Frontal cortex (tissue), 4 donors: ENCODE measurements around the gene NUDT14. TPM values are rescaled to one million over a fixed set of nuclear protein-coding genes. Genes with fewer than 3 reads are reported as not detected.

Source experiments
- DNase-seq, 2 donors: peaks; one replicate each; pipeline ENCODE4 v3.0.0; 2012; ENCODE audit warnings: low spot score in 2 of 2
- FAIRE-seq: peaks from 2 replicates; lab custom pipeline; 2012; peaks lifted over from hg19 to GRCh38; lab: Jason Lieb, UNC
- total RNA-seq: library from RNA; depleted of rRNA; stranded (reverse); fragments of >200 nt; gene quantifications from one replicate; pipeline ENCODE4 v1.2.3, GENCODE V29; 2014
- donor health status: control.
- donor health status: control.
- donor health status: control.

The NUDT14 gene
- total RNA-seq, 1 donor from 2014 or later = 32.6 TPM

DNA sequence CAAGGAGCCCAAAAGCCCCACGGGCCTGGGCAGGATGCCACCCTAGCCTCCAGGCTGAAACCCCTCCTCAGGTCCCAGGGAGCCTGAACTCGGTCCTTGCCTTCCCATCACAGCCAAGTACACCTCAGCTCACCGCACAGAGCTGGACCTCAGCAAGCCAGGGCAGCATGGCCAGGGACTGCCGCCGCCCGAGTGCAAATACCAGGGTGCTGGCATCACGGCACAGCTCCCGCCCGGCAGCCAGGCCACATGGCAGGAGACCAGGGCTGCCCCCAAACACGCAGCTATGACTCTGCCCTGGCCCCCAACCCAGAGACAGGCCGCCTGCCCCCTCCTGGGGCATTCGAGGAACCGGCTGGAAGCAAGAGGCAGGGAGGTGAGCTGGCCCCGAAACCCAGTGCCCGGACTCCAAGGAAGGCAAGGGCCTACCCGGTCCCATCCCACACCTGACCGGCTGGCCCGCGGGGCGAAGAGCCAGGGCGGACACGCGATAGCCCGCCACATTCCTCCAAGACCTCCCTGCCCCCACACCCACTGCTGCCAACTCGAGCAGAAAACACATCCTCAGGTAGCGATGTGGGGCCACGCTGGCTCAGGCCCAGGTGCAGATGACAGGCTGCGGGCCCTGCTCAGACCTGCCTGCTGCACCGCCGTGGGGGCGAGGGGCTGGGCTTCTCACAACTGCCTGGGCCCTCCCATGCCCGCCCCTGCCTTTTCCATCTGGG, 15.2 kb downstream of the NUDT14 start:
- FAIRE-seq = no peak
- DNase-seq = no peak

DNA sequence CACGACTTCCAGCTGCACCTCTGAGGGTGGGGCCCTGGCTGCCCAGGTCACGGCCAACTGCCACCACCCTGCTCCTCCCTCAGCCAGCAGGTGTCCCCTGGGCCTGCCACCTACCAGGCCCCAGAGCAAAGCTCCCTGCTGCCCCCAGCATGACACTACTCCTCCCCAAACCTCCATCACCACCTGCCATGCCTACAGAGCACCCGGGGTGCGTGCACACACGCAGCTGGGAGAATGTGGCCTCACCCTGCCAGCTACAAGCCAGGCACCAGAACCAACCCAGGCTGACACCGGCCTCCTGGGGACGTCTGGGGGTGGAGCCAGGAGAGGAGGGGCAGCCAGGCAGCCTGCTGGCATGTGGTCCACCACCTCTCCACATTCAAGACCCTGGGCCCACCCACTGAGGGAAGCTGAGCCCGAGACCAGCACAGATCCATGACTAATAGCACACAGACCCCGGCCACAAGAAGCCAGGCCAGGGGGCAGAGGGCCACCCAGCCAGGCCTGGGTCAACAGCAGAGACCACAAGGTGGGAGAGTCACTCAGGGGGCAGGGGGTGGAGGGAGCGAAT, 15.9 kb downstream of the NUDT14 start:
- no peak for DNase-seq

DNA sequence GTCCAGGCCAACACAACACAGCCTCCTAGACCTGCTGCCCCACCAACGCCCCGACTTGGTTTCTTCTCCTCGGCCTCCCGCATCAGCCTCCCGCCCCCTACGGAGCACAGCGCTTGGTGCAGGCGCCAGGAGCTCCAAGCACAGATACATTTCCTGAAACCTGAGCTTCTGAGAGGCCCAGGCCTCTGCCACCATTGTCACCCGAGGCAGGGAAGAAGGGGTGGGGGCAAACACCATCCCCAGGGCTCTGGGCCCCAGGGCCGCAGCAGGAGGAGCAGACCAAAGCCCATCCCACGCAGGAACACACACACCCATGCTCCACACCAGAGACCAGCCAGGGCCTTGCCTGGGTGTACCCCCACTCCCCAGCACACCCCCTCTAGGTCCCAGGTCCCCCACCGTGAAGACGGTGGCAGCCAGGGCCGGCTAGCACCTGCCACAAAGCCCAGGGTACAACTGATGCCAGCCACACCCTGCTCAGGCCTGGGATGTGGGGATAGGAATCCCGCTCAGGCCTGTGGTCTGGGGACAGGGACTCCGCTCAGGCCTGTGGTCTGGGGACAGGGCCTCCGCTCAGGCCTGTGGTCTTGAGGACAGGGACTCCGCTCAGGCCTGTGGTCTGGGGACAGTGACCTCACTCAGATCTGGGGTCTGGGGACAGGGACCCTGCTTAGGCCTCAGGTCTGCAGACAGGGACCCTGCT, 17.9 kb downstream of the NUDT14 start:
- FAIRE-seq (no peak), DNase-seq (no peak)

More for the DNA sequence above, 15.9 kb downstream of the NUDT14 start:
- no peak for FAIRE-seq

DNA sequence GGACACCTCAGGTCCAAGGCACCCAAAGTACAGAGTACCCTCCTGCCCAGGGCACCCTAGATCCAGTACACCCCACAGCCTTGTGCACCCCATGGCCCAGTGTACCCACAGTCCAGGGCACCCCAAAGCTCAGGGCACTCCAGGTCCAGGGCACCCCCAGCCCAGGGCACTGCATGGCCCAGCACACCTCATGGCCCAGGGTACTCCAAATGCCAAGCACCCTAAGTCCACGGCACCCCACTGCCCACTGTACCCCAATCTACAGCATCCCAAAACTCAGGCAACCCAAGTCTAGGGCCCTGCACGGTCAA, 18.5 kb downstream of the NUDT14 start:
- no peak for FAIRE-seq
- no peak for DNase-seq

DNA sequence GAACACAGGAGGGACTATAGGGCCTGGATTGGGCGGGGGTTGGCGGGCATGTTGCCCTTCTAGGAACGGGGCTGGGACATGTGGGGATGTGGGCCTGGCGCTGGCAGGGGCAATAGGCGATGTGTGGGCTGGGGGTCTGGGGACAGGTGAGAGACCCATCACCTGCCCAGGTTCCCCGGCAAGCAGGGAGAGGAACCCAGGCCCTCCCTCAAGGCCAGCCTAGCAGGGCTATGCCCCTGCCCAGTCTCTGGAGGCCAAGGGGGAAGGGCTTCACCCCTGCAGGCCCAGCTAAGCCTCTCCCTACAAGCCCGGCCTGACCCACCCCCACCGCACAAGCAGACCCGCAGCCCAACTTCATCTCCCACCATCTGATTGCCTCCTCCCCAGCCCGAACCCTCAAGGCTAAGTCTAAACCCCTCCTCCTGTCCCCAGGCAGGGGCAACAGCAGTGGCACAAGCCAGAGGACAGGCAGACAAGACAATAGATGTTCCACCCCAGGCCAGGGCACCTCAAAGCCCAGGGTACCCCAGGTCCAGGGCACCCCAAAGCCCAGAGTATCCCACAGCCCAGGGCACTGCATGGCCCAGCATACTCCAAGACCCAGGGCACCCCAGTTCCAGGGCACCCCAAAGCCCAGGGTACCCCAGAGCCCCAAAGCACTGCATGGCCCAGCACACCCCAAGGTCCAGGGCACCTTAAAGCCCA, 19.0 kb downstream of the NUDT14 start:
- FAIRE-seq = no peak
- DNase-seq = no peak

DNA sequence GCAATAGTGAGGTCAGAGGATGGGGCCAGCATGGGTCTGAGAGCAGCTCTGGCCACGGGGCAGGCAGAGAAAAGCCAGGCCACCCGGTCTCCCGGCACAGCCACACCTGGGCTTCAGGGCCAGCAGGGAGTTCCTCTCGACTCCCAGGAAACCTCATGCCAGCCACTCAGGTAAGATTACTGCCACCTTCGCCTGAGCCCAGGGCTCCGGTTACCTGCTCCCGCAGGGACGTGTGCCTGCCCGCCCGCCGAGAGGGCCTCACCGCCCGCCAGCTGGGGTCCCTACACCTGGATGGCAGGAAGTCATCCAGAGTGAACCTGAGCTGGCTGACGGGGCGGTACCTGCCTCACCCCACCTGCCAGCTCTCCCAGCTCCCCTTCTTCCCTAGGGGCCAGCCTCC, 19.8 kb downstream of the NUDT14 start:
- no peak for FAIRE-seq
- DNase-seq = no peak

DNA sequence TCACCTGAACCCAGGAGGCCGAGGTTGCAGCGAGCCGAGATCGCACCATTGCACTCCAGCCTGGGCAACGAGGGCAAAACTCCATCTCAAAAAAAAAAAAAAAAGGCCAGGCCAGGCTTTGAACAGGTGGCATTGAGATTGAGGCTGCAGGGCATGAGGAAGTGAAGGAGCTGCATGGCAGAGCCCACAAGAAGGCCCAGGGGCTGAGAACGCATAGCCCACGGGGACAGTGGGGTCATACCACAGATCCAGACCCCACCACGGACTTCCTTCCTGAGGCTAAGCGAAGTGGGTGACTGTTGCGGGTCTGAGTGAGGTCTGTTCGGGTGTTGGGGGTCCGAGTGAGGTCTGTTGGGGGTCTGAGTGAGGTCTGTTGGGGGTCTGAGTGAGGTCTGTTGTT, 20.3 kb downstream of the NUDT14 start:
- FAIRE-seq = no peak
- no peak for DNase-seq

DNA sequence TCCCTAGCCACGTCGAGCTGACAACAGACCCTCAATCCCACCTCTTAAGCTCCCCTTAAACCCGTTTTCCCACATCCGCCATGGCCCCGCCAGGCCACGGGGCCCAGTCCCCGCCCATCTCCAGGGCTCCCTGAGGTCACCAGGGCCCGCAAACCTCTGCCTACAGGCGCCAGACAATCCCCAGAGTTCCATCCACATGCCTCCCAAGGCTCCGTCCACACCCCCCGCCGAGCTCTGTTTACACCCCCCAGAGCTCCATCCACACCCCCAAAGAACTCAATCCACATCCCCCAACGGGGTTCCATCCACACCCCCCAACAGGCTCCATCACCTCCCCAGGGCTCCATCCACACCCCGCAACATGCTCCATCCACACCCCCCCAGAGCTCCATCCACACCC, 21.8 kb downstream of the NUDT14 start:
- FAIRE-seq (no peak), DNase-seq (no peak)

DNA sequence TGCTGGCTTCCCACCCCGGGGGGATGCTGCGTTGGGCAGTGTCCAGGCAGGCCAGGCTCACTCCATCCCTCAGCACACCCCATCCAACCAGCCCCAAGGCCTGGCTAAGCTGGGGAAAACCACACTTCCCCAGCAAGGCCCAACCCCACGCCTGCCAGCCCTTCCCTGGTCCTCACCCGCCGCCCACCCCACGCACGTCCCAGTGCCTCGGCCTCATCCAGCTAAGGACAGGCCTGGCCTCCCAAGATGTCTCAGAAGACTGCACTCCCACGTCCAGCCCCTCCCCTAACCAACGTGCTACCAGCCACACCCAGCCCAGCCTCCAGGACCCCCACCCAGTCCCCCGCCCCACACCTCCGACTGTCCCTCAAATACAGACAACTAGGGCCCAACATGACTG, 22.3 kb downstream of the NUDT14 start:
- DNase-seq = no peak
- no peak for FAIRE-seq

DNA sequence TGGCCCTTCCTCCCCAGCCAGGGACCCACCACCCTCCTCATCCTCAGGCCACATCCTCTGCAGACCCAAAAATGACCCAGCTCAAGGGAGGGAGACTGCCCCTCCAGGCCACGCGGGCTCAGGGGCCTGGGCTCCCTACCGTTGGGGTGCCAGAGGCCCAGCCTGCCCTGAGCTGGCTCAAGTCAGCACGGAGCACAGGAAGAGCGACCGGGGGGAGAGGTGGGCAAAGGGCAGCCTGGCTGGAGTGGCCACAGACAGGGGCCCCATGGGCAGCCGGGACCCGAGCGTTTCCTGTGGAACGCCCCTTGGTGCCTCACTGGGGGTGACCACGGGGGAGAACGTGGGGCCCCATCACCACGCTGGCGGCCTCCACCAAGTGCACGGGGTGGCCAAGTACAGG, 23.2 kb downstream of the NUDT14 start:
- no peak for DNase-seq
- FAIRE-seq = no peak

DNA sequence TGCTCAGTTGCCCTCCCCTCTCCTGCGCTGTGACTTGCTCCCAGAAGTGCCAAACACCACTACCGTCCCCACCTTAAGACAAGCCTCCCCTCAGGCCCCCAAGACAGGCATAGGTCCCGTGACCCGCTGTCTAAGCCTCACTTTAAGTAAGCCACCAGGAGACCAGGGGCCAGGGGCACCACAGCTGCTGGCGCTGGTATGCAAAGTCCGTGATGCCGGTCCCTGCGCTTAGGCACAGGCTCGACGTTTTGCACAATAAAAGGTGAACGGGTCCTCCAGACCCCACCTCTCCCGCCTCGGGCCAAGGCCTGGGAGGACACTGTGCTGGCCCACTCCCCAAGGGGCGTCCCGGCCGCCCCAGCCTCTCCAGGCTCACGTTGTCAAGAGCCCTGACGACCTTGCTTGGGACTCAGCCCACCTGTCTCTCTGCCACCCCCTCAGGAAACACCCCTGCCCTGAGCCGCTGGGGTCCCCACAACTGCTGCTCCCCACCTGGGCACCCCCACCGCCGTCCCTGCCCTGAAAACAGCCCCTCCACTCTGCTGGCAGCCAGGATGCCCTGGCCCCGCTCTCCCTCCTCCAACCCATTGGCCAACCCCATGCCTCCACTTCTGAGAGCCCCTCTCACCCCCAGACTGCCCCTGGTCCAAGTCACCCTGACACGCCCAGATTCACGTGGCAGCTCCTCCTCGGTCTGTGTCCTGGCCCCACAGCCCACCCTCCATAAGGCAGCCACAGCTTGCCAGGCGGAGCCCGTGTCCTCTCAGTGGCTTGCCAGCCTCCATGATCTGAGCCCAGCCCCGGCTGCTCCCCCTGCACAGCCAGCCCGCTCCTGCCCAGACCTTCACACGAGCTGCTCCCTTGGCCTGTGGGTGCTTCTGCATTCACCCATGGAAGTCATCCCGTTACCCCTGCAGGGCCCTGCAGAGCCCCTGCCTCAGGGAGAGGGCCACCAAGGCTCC, 24.4 kb downstream of the NUDT14 start:
- FAIRE-seq (no peak), DNase-seq (no peak)

DNA sequence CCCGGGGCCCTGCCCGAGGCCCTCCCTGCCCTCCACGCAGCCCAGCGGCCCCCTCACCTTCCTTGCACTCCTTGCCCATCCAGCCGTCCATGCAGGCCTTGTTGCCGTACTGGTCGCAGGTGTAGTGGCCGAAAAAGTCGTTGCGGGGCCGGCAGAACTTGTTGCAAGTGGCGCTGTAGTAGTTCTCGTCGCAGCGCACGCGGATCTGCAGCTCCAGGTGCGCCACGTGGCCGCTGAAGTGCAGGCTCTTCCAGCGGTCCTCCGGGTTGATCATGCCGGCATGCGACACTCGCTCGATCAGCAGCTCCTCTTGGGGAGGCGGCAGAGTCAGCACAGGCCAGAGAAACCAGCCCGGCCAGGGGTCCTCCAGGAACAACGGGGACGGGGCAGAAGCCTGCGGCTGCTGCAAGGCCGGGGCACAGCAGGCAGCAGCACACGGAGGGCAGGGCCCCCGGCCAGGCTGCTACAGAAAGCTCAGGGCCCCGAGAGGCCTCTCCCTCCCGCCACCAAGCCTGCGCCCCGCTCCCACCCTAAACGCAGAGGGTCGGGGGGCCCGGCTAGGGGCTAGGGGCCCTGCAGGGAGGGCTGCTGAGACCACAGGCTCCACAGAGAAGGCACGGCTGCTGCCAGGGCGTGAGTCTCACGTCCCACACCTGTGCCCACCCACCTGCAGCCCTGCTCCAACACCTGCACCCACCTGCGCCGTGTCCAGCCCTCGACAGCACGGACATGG, 25.3 kb downstream of the NUDT14 start:
- FAIRE-seq (no peak), DNase-seq (no peak)

DNA sequence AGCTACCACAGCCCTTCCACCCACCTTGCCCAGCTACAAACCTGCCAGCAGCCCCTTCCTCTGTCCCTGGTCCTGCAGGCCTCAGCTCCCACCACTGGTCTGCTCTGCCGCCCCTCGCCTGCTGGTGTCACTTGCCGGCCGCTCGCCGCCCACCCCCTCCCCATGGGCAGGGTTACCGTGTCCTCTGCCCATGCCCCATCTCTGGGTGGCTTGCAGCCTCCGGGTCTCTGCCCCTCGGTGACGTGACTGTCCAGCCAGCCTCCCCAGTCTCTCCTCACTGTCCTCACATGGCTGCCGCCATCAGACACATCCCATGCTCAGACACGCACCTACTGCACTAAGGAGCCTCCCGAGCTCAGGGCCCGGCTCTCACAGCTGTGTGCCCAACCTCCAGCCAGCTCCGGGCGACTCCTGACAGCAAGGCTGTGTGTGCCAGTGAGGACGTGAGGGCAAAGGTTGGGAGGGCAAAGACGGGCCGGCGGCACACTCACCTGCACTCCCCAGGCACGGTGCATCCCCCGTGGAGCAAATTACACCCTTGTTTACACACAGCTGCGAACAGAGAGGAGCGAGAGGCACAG, 26.0 kb downstream of the NUDT14 start:
- no peak for DNase-seq
- FAIRE-seq = no peak

DNA sequence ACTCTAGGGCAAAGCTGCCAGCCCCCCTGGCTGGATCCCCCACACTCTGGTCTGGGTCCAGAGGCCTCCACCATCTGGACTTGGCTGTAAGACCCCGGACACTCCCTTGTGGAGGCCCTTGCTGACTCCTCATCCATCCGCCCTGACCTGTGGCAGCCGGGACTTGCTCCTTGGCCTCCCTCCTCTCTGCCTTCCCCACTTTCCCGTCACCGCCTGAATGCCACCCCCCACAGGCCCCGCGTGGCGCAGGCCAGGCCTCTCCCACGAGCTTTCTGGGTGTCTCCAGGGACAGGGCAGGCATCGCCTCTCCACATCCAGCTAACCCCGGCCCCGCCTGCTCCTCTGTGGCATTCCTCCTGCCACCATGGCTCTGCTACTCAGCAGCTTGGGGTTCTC, 26.6 kb downstream of the NUDT14 start:
- FAIRE-seq (no peak), DNase-seq (no peak)

DNA sequence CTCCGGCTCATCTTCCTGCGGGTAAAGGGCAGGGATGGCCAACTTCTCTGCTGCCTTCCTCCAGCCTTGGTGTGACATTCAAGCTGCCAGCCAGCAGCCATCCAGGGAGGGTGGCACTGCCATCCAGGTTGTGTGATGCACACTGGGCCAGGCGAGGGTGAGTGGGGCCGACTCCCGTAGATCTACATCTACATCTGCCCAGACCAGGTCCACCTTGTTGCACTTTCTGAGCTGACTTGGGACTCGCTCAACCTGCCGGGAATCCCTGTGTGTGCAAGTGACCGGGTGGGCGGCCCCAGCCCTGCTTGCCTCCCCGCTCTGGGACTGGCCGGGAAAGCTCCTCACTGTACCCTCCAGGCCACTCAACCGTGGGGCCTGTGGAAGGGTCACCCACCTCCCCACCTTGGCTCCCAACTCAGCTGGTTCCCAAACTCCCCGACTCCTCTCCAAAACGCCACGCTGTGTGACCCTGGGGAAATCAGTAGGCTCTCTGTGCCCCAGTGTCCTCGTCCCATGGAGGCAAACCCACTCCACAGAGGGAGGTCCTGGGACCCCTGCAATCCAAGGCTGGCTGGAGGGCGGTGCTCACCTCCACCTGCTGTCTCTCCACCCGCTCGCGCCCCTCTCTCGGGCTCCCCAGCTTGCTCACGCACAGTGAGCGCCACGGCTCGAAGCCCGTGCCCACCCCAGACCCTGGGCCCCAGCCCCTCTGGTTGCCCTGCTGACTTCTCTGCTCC, 27.2 kb downstream of the NUDT14 start:
- no peak for FAIRE-seq
- no peak for DNase-seq

DNA sequence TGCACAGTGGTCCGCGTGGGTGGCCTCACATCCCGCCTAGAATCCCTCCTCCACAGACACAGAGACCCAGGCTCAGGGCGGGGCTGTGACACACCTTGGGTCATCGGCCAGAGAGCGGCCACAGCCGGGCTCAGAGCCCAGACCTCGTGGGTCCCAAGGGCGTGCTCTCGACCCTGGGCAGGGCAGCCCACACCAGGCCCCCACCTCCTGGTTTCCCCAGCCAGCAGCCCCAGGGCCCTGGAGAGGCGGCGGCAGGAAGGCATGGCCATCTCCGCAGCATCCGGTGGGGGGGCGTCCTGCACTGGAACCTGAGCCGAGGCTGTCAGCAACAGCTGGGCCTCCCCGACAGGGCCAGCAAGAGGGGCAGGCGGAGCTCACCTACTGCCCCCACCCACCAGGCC, 27.8 kb downstream of the NUDT14 start:
- DNase-seq (no peak), FAIRE-seq (no peak)

DNA sequence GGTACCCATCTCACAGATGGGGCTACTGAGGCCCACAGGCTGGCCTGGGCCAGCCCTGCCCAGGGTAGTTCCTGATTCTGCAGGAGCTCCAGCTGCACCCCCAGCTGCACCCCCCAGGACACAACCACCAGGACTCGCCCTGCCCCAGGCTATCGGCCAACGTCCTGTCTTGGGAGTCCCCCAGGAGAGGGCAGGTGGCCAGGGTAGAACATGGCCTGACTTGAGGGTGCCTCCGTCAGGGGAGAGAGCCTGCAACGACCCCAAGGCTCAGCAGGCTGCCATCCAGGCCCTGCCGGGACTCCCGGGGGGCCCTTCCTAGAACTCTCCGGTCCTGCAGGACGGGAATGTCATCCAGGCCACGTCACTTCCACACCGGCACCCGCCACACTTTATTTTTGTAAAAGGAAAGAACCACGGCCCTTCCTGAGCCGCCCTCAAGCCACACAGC, 28.3 kb downstream of the NUDT14 start:
- FAIRE-seq = no peak
- DNase-seq = no peak
